A549 (cell line): ENCODE measurements around the gene ELAPOR2.

Source experiments
- CBX2 ChIP-seq: fragments of 200-600 bp; sonication (generic); IDR thresholded peaks from 2 replicates; pipeline ENCODE4 v1.6.1; 2016; ENCODE audit warnings: low read depth, mild to moderate bottlenecking, borderline replicate concordance
- CEBPB ChIP-seq, 2 experiments: fragments of >200 bp in 1 of 2; sonication (Bioruptor Twin) in 1 of 2; formaldehyde crosslinking in 1 of 2; IDR thresholded peaks; 2 replicates each; pipeline ENCODE4 v1.6.1; 2012 to 2016
- CHD2 ChIP-seq: fragments of 150-350 bp; IDR thresholded peaks from 2 replicates; pipeline ENCODE4 v1.6.1; 2014; ENCODE audit warnings: low read length; ENCODE audit not compliant: partially characterized antibody
- EP300 ChIP-seq, 2 experiments: fragments of >200 bp; sonication (Bioruptor Twin); formaldehyde crosslinking; IDR thresholded peaks; 2 replicates in 1 of 2; 3 replicates in 1 of 2; pipeline ENCODE4 v1.6.1; 2016 to 2017
- HOXA7 ChIP-seq: fragments of 250-450 bp; sonication (Bioruptor Pico); IDR thresholded peaks from 2 replicates; pipeline ENCODE4 v1.5.0; 2020; ENCODE audit warnings: mild to moderate bottlenecking, moderate library complexity
- MAFK ChIP-seq: fragments of 450-650 bp; IDR thresholded peaks from 2 replicates; pipeline ENCODE4 v1.6.1; 2014; ENCODE audit not compliant: partially characterized antibody
- POLR2A ChIP-seq: IDR thresholded peaks from 2 replicates; pipeline ENCODE4 v1.6.1; 2012; ENCODE audit warnings: mild to moderate bottlenecking, low read length
- POLR2AphosphoS2 ChIP-seq: conservative IDR thresholded peaks from 2 replicates; pipeline ENCODE4 v1.6.1; 2012; ENCODE audit warnings: low read length, improper control_type of control experiment, inconsistent platforms
- RAD21 ChIP-seq, 2 experiments: fragments of >200 bp in 1 of 2; sonication (Bioruptor Twin) in 1 of 2; formaldehyde crosslinking in 1 of 2; IDR thresholded peaks in 1 of 2; conservative IDR thresholded peaks in 1 of 2; 2 replicates in 1 of 2; 3 replicates in 1 of 2; pipeline ENCODE4 v1.6.1; 2012 to 2018; ENCODE audit warnings: inconsistent platforms in 1 of 2
- RCOR1 ChIP-seq: fragments of 150-350 bp; IDR thresholded peaks from 2 replicates; pipeline ENCODE4 v1.6.1; 2014; ENCODE audit warnings: antibody characterized with exemption, low read length, low read depth
- ZFP36 ChIP-seq: fragments of 450-650 bp; IDR thresholded peaks from 2 replicates; pipeline ENCODE4 v1.6.1; 2014; ENCODE audit warnings: borderline replicate concordance; ENCODE audit not compliant: partially characterized antibody
- TF ChIP-seq, protein P1 (sequence below): fragments of >200 bp; sonication (Bioruptor Twin); formaldehyde crosslinking; IDR thresholded peaks from 3 replicates; pipeline ENCODE4 v1.5.1; 2016
- TF ChIP-seq, protein P2 (sequence below): IDR thresholded peaks from 2 replicates; pipeline ENCODE4 v1.6.1; 2012
- TF ChIP-seq, protein P3 (sequence below): IDR thresholded peaks from 2 replicates; pipeline ENCODE4 v1.6.1; 2012

DNA sequence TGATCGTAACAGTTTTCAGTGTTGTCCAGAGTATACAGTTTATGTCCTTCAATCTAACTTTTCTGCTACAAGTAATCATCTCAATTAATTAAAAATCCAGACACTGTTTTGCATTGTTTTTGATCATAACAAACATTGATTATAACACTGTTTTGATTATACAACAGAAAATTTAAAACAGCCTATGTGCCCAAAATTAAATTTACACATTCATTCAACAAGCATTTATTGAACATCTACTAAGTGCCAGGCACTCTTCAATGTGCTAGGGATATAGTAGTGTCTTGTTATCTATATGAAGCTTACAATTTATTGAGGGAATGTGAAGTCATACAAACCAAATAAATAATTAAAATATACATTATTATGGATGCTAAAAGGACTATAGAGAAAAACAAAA lies 10.6 kb downstream of the ELAPOR2 start:
- TF ChIP-seq POLR2AphosphoS2 (no peak), CBX2 (no peak), RAD21 (conservative IDR thresholded peaks at IDR 0.05 in 1 of 2, IDR thresholded peaks at IDR 0.05 in 1 of 2) (no peak), CEBPB (IDR thresholded peaks at IDR 0.05) (no peak), CHD2 (no peak), POLR2A (no peak), RCOR1 (no peak), MAFK (no peak), EP300 (IDR thresholded peaks at IDR 0.05) (no peak), HOXA7 (CRISPR knock-in tag) (no peak), ZFP36 (no peak)
- TF ChIP-seq, protein P1, sequence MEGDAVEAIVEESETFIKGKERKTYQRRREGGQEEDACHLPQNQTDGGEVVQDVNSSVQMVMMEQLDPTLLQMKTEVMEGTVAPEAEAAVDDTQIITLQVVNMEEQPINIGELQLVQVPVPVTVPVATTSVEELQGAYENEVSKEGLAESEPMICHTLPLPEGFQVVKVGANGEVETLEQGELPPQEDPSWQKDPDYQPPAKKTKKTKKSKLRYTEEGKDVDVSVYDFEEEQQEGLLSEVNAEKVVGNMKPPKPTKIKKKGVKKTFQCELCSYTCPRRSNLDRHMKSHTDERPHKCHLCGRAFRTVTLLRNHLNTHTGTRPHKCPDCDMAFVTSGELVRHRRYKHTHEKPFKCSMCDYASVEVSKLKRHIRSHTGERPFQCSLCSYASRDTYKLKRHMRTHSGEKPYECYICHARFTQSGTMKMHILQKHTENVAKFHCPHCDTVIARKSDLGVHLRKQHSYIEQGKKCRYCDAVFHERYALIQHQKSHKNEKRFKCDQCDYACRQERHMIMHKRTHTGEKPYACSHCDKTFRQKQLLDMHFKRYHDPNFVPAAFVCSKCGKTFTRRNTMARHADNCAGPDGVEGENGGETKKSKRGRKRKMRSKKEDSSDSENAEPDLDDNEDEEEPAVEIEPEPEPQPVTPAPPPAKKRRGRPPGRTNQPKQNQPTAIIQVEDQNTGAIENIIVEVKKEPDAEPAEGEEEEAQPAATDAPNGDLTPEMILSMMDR: no peak
- TF ChIP-seq, protein P2, sequence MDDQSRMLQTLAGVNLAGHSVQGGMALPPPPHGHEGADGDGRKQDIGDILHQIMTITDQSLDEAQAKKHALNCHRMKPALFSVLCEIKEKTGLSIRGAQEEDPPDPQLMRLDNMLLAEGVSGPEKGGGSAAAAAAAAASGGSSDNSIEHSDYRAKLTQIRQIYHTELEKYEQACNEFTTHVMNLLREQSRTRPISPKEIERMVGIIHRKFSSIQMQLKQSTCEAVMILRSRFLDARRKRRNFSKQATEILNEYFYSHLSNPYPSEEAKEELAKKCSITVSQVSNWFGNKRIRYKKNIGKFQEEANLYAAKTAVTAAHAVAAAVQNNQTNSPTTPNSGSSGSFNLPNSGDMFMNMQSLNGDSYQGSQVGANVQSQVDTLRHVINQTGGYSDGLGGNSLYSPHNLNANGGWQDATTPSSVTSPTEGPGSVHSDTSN: no peak
- TF ChIP-seq, protein P3, sequence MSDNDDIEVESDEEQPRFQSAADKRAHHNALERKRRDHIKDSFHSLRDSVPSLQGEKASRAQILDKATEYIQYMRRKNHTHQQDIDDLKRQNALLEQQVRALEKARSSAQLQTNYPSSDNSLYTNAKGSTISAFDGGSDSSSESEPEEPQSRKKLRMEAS: no peak
